Natural killer cell (primary cell): Measurements from ENCODE around the gene SPECC1. TPM values are rescaled to one million over a fixed set of nuclear protein-coding genes. Genes with fewer than 3 reads are reported as not detected.

Experiments
- ATAC-seq, 3 donors: fragments of 150-1000 bp in 2 of 3; fragments of 200-7000 bp in 1 of 3; cut with Tn5 transposase; 1 replicate in 1 of 3; 2 replicates in 2 of 3; pipeline ENCODE4 v1.10.0; 2021; ENCODE audit warnings: mild to moderate bottlenecking in 2 of 3, moderate library complexity in 2 of 3
- DNase-seq, 2 donors: peaks; one replicate each; pipeline versions ENCODE4 v3.0.0 to v3.0.0-alpha.2; 2013 to 2021; ENCODE audit warnings: mixed read lengths in 1 of 2
- H3K27ac ChIP-seq: one replicate; pipeline ENCODE4 v1.5.1; 2013; ENCODE audit warnings: mild to moderate bottlenecking, low read length
- H3K27me3 ChIP-seq: one replicate; pipeline ENCODE4 v1.6.1; 2013; ENCODE audit warnings: low read length; ENCODE audit not compliant: control insufficient read depth, insufficient read depth
- H3K36me3 ChIP-seq: one replicate; pipeline ENCODE4 v1.6.1; 2013; ENCODE audit warnings: low read length; ENCODE audit not compliant: control insufficient read depth, insufficient read depth
- H3K4me1 ChIP-seq: one replicate; pipeline ENCODE4 v1.6.1; 2013; ENCODE audit warnings: low read length; ENCODE audit not compliant: control insufficient read depth, insufficient read depth
- H3K4me3 ChIP-seq: one replicate; pipeline ENCODE4 v1.5.1; 2013; ENCODE audit warnings: low read length
- H3K9me3 ChIP-seq: one replicate; pipeline ENCODE4 v1.6.1; 2013; ENCODE audit warnings: low read length; ENCODE audit not compliant: control insufficient read depth, insufficient read depth
- H3K27ac Mint-ChIP-seq, 2 donors: one replicate each; pipeline ENCODE4 v1.8.0; 2022; ENCODE audit warnings: mild to moderate bottlenecking in 2 of 2, mixed read lengths in 2 of 2, moderate library complexity in 1 of 2
- H3K27me3 Mint-ChIP-seq, 2 donors: one replicate each; pipeline ENCODE4 v1.8.0; 2022; ENCODE audit warnings: low read depth in 2 of 2, mixed read lengths in 2 of 2
- H3K36me3 Mint-ChIP-seq: one replicate; pipeline ENCODE4 v1.8.0; 2022; ENCODE audit warnings: mixed read lengths
- H3K4me1 Mint-ChIP-seq, 2 donors: one replicate each; pipeline ENCODE4 v1.8.0; 2022; ENCODE audit warnings: mixed read lengths in 2 of 2
- H3K4me3 Mint-ChIP-seq: one replicate; pipeline ENCODE4 v1.8.0; 2022; ENCODE audit warnings: mild to moderate bottlenecking, moderate library complexity, mixed read lengths
- H3K9me3 Mint-ChIP-seq, 2 donors: one replicate each; pipeline ENCODE4 v1.8.0; 2022; ENCODE audit warnings: mixed read lengths in 2 of 2
- WGBS: methylation state at CpG from one replicate; pipeline ENCODE4 v1.1.7; 2013; ENCODE audit warnings: missing lambda C conversion rate; ENCODE audit not compliant: insufficient coverage; 5-methylcytosine and 5-hydroxymethylcytosine counted together
- intact Hi-C: fragments of 100-400 bp; cut with micrococcal nuclease; formaldehyde crosslinking; loops from one replicate; pipeline ENCODE4 v1.14.2; 2022
- total RNA-seq, 4 donors: library from RNA; stranded (reverse); fragments of 120-200 nt in 1 of 4; gene quantifications; one replicate each; pipeline versions ENCODE4 v1.2.3 to v1.2.4, GENCODE V29; 2013 to 2022
- TF ChIP-seq, protein P1 (sequence below): fragments of 200-600 bp; IDR thresholded peaks from one replicate; pipeline ENCODE4 v1.8.0; 2022; ENCODE audit warnings: antibody characterized with exemption

SPECC1 gene
- total RNA-seq, 3 donors from 2014 or later (not counting 1 experiment from before 2014, with no cell fraction given), result 29.3 to 45.1 (median 37.2) TPM

DNA sequence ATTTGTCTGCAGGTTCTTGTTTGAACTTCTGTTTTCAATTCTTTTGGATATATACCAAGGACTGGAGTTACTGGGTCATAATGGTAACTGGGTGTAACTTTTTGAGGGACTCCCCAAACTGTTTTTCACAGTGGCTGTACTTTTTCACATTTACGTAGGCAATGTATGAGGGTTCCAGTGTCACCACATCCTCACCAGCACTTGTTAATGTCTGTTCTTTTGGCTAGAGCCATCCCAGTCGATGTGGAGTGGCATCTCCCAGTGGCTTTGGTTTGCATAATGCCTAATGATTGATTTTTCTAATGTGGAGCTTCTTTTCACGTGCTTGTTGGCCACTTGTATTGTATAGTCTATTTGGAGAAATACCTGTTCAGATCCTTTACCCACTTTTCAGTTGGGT, 59.3 kb downstream of the SPECC1 start:
- Mint-ChIP-seq H3K36me3 (no peaks in the 10 kb centered on the region), H3K27me3 (peaks cover 3 to 6% of the 10 kb centered on the region in 2 donors), H3K4me3 (no peak overlapping the region), H3K27ac (no peak overlapping the region), H3K9me3 (no peaks in the 10 kb centered on the region), H3K4me1 (peaks cover 10 to 17% of the 10 kb centered on the region in 2 donors)
- no peak overlapping the region for H3K27ac ChIP-seq
- H3K36me3 ChIP-seq, result no peaks in the 10 kb centered on the region
- no peaks in the 10 kb centered on the region for H3K27me3 ChIP-seq
- TF ChIP-seq, protein P1, sequence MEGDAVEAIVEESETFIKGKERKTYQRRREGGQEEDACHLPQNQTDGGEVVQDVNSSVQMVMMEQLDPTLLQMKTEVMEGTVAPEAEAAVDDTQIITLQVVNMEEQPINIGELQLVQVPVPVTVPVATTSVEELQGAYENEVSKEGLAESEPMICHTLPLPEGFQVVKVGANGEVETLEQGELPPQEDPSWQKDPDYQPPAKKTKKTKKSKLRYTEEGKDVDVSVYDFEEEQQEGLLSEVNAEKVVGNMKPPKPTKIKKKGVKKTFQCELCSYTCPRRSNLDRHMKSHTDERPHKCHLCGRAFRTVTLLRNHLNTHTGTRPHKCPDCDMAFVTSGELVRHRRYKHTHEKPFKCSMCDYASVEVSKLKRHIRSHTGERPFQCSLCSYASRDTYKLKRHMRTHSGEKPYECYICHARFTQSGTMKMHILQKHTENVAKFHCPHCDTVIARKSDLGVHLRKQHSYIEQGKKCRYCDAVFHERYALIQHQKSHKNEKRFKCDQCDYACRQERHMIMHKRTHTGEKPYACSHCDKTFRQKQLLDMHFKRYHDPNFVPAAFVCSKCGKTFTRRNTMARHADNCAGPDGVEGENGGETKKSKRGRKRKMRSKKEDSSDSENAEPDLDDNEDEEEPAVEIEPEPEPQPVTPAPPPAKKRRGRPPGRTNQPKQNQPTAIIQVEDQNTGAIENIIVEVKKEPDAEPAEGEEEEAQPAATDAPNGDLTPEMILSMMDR, result no peak
- no peak for DNase-seq
- no peaks in the 10 kb centered on the region for H3K9me3 ChIP-seq
- WGBS, result 73% methylated on average over 3 of the region's 3 CpGs
- intact Hi-C loops, result no loop called here
- no peak overlapping the region for H3K4me3 ChIP-seq
- peaks cover 16% of the 10 kb centered on the region for H3K4me1 ChIP-seq
- ATAC-seq, result no peak

DNA sequence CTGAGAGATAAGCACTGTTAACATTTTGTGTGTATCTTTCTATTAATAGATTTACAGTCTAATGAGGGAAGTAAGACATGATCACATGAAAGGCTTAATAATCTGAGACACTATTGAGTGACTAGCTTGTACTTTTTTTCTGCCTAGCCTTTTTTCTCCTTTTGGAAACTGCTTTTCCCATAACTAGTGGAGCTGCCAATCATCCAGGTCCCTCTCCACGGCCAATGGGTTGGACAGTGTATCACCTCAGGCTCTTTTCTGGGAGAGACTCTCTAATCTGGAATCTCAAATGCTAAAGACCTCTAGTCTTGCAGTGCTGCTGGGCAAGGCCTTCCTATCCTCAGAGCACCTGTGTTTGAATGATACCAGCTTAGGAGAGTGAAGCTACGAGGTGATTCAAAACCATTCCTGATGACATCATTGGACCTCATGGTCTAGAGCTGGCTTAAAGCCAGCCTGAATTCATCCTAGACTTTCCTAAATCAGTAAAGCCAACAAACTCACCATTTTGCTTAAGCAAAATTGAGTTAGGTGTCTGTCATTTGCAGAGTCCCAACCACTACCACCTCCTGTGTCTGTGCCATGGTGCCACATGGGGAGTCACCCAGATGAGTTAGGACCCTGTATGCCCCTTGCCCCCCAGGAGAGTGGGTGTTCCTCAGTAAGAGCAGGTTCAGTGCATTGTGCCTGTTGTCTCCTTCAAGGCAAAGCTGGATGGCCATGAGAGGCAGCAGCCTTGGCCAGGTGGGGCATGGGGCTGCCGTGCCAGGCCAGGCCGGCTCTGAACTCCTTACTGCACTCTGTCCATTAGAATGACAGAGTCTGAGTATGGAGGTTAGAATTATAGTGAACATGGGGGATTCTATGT, 62.9 kb downstream of the SPECC1 start:
- intact Hi-C loops, result no loop called here
- Histone ChIP-seq H3K36me3 (no peaks in the 10 kb centered on the region), H3K27me3 (no peaks in the 10 kb centered on the region), H3K4me3 (no peak overlapping the region), H3K27ac (peak overlapping the region; percentile 56), H3K4me1 (peaks cover 36% of the 10 kb centered on the region), H3K9me3 (no peaks in the 10 kb centered on the region)
- Mint-ChIP-seq H3K9me3 (no peaks in the 10 kb centered on the region), H3K36me3 (no peaks in the 10 kb centered on the region), H3K4me1 (peaks cover 38 to 39% of the 10 kb centered on the region in 2 donors), H3K4me3 (peak overlapping the region; percentile 93), H3K27ac (peak overlapping the region in 1 of 2 donors; percentile 89), H3K27me3 (no peaks in the 10 kb centered on the region)
- WGBS, result 91% methylated on average over 4 of the region's 4 CpGs
- DNase-seq, result no peak
- no peak for ATAC-seq
- TF ChIP-seq, protein P1, result no peak

DNA sequence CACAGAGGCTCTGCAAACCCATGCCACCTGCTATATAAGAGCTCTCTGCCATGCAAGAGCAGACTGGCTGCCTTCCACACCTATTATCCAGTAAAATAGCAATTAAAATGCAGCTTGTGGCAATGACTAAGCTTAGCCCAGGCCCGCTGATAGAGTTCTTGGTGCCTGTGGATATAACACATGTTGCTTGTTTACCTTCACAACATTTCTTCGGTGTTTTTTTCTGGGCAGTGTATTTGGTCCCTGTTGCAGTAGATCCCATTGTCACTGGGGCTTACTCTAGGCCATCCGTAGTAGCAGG, 63.5 kb downstream of the SPECC1 start:
- Mint-ChIP-seq H3K36me3 (no peaks in the 10 kb centered on the region), H3K27ac (peak overlapping the region; percentile 77 to 89), H3K4me3 (peak overlapping the region; percentile 93), H3K27me3 (no peaks in the 10 kb centered on the region), H3K4me1 (peaks cover 44 to 45% of the 10 kb centered on the region in 2 donors), H3K9me3 (no peaks in the 10 kb centered on the region)
- no peak for ATAC-seq
- peaks cover 39% of the 10 kb centered on the region for H3K4me1 ChIP-seq
- WGBS, result 68% methylated on average over 3 of the region's 3 CpGs
- TF ChIP-seq, protein P1, result no peak
- DNase-seq, result no peak
- no peaks in the 10 kb centered on the region for H3K27me3 ChIP-seq
- peak overlapping the region; percentile 56 for H3K27ac ChIP-seq
- no peaks in the 10 kb centered on the region for H3K9me3 ChIP-seq
- H3K36me3 ChIP-seq, result no peaks in the 10 kb centered on the region
- no peak overlapping the region for H3K4me3 ChIP-seq
- intact Hi-C loops, result no loop called here
